HepG2 (cell line): ENCODE measurements around the gene ADARB1. TPM values are rescaled to one million over a fixed set of nuclear protein-coding genes. Genes with fewer than 3 reads are reported as not detected.

Experiments
- ATAC-seq: fragments of 200-7000 bp; cut with Tn5 transposase; 3 replicates; pipeline ENCODE4 v1.9.1; 2020; ENCODE audit warnings: mild to moderate bottlenecking, moderate library complexity
- BruUV-seq: library from RNA; stranded (reverse); fragments of 400-500 nt; replicated peaks from 2 replicates; lab custom pipeline; 2021; lab: Mats Ljungman, UMichigan
- CTCF ChIA-PET: fragments of 300-600 bp; formaldehyde crosslinking; extraction: SDS; loops from one replicate; lab custom pipeline; 2021; ENCODE audit warnings: low total read pairs, inconsistent platforms, low intra/inter-chr PET ratio; lab: Yijun Ruan, JAX
- POLR2A ChIA-PET: fragments of 350-600 bp; sonication (Branson Sonifier 250); formaldehyde crosslinking; loops from one replicate; lab custom pipeline; 2020; ENCODE audit warnings: antibody characterized with exemption, inconsistent platforms; lab: Yijun Ruan, JAX
- DNase-seq: peaks from one replicate; pipeline ENCODE4 v3.0.0-alpha.2; 2015; ENCODE audit warnings: low spot score
- FAIRE-seq: peaks from 3 replicates; lab custom pipeline; 2011; peaks lifted over from hg19 to GRCh38; lab: Jason Lieb, UNC
- H2AFZ ChIP-seq: one replicate; pipeline ENCODE4 v1.6.1; 2011; ENCODE audit warnings: low read length, inconsistent platforms
- H3K27ac ChIP-seq: fragments of 300-600 bp; 3 replicates; pipeline ENCODE4 v1.8.0; 2011; ENCODE audit warnings: mixed run types, mild to moderate bottlenecking, mixed read lengths, low read length, inconsistent platforms; ENCODE audit not compliant: insufficient read depth; ENCODE audit errors: extremely low read length
- H3K27me3 ChIP-seq, 2 experiments: fragments of 200-600 bp in 1 of 2; 2 replicates in 1 of 2; 3 replicates in 1 of 2; pipeline versions ENCODE4 v1.6.0 to v1.8.0; 2011; ENCODE audit warnings: low read length in 2 of 2, mild to moderate bottlenecking in 2 of 2, moderate library complexity in 2 of 2, inconsistent platforms in 1 of 2; ENCODE audit not compliant: insufficient read depth in 2 of 2, control insufficient read depth in 1 of 2
- H3K36me3 ChIP-seq, 2 experiments: fragments of 200-600 bp in 1 of 2; replicated peaks in 1 of 2; 2 replicates in 1 of 2; 3 replicates in 1 of 2; pipeline versions ENCODE4 v1.5.1 to v1.8.0; 2011; ENCODE audit warnings: low read length in 2 of 2, inconsistent platforms in 1 of 2; ENCODE audit not compliant: insufficient read depth in 2 of 2, control insufficient read depth in 1 of 2
- H3K4me1 ChIP-seq: 2 replicates; pipeline ENCODE4 v1.5.1; 2012; ENCODE audit warnings: low read length, inconsistent platforms; ENCODE audit not compliant: insufficient read depth
- H3K4me2 ChIP-seq: 2 replicates; pipeline ENCODE4 v1.6.0; 2011; ENCODE audit warnings: low read depth, low read length, inconsistent platforms
- H3K4me3 ChIP-seq, 3 experiments: fragments of 200-600 bp in 1 of 3; sonication (generic), shearing (Covaris generic) in 1 of 3; replicated peaks in 1 of 3; 2 replicates each; pipeline ENCODE4 v1.5.1; 2011 to 2016; ENCODE audit warnings: low read length in 3 of 3, inconsistent platforms in 2 of 3, low read depth in 2 of 3, mild to moderate bottlenecking in 2 of 3, control low read depth in 1 of 3, mixed read lengths in 1 of 3; ENCODE audit not compliant: insufficient read depth in 1 of 3
- H3K79me2 ChIP-seq: one replicate; pipeline ENCODE4 v1.6.1; 2011; ENCODE audit warnings: low read length, inconsistent platforms; ENCODE audit not compliant: insufficient read depth
- H3K9ac ChIP-seq: 2 replicates; pipeline ENCODE4 v1.6.0; 2011; ENCODE audit warnings: mild to moderate bottlenecking, low read depth, low read length, inconsistent platforms; ENCODE audit not compliant: insufficient read depth
- H3K9me3 ChIP-seq: 2 replicates; pipeline ENCODE4 v1.5.1; 2012; ENCODE audit warnings: mild to moderate bottlenecking, low read length
- H4K20me1 ChIP-seq: 2 replicates; pipeline ENCODE4 v1.6.0; 2011; ENCODE audit warnings: inconsistent platforms, mild to moderate bottlenecking, low read length, moderate library complexity; ENCODE audit not compliant: insufficient read depth
- CBX2 ChIP-seq, 2 experiments: fragments of 200-600 bp in 1 of 2; sonication (generic); formaldehyde crosslinking in 1 of 2; IDR thresholded peaks; 2 replicates each; pipeline versions ENCODE4 v1.7.0 to v1.8.1; 2018 to 2022; ENCODE audit warnings: low read depth in 2 of 2, low read length in 1 of 2, mild to moderate bottlenecking in 1 of 2, missing genetic modification reagents in 1 of 2
- CHD2 ChIP-seq: IDR thresholded peaks from 2 replicates; pipeline ENCODE4 v1.6.1; 2011; ENCODE audit warnings: low read depth, low read length, improper control_type of control experiment
- CHD4 ChIP-seq: fragments of 200-600 bp; sonication (generic); IDR thresholded peaks from 2 replicates; pipeline ENCODE4 v1.7.0; 2017; ENCODE audit warnings: mild to moderate bottlenecking, low read length, borderline replicate concordance
- FOXK2 ChIP-seq: fragments of 450-650 bp; IDR thresholded peaks from 2 replicates; pipeline ENCODE4 v1.6.1; 2016
- MIXL1 ChIP-seq: IDR thresholded peaks from 2 replicates; pipeline ENCODE4 v1.6.1; 2016
- PLRG1 ChIP-seq: fragments of 450-650 bp; conservative IDR thresholded peaks from 2 replicates; pipeline ENCODE4 v1.6.1; 2016
- SUZ12 ChIP-seq: fragments of 150-350 bp; IDR thresholded peaks from 2 replicates; pipeline ENCODE4 v1.6.1; 2014; ENCODE audit warnings: low read depth, low read length
- TGIF2 ChIP-seq: IDR thresholded peaks from 2 replicates; pipeline ENCODE4 v1.6.1; 2016; ENCODE audit warnings: control low read depth, missing compliant biosample characterization
- ZBTB1 ChIP-seq: sonication (generic); formaldehyde crosslinking; IDR thresholded peaks from 2 replicates; pipeline ENCODE4 v1.4.0; 2020; ENCODE audit warnings: missing genetic modification reagents, borderline replicate concordance
- ZC3H13 ChIP-seq: sonication (generic); formaldehyde crosslinking; IDR thresholded peaks from 2 replicates; pipeline ENCODE4 v1.8.1; 2023; ENCODE audit warnings: mild to moderate bottlenecking, missing genetic modification reagents, moderate library complexity
- ZNF446 ChIP-seq: sonication (generic); formaldehyde crosslinking; IDR thresholded peaks from 2 replicates; pipeline ENCODE4 v1.5.0; 2020; ENCODE audit warnings: mild to moderate bottlenecking, missing genetic modification reagents
- ZNF496 ChIP-seq: sonication (generic); formaldehyde crosslinking; IDR thresholded peaks from 2 replicates; pipeline ENCODE4 v1.8.1; 2023; ENCODE audit warnings: mild to moderate bottlenecking, moderate library complexity, missing genetic modification reagents; ENCODE audit not compliant: insufficient replicate concordance
- ZNF557 ChIP-seq: sonication (generic); formaldehyde crosslinking; IDR thresholded peaks from 2 replicates; pipeline ENCODE4 v1.4.0; 2020; ENCODE audit warnings: missing genetic modification reagents
- ZNF558 ChIP-seq: sonication (generic); formaldehyde crosslinking; IDR thresholded peaks from 2 replicates; pipeline ENCODE4 v1.9.0; 2022; ENCODE audit warnings: mild to moderate bottlenecking, missing genetic modification reagents, borderline replicate concordance
- WGBS: methylation state at CpG from one replicate; pipeline ENCODE4 v1.1.6; 2017; ENCODE audit warnings: low lambda C conversion rate; 5-methylcytosine and 5-hydroxymethylcytosine counted together
- in situ Hi-C: cut with HindIII; loops from 2 replicates; pipeline ENCODE4 v1.10.0; 2017; ENCODE audit warnings: low pct_unique_long_range_greater_than_20kb; ENCODE audit not compliant: extremely low pct_ligation_motif_present
- intact Hi-C: fragments of 100-400 bp; cut with micrococcal nuclease; formaldehyde crosslinking; loops from one replicate; pipeline ENCODE4 v1.10.0; 2022; ENCODE audit not compliant: unreplicated experiment
- polyA plus RNA-seq, 8 experiments: library from polyadenylated mRNA; depleted of rRNA in 3 of 8; stranded (reverse) in 7 of 8; unstranded in 1 of 8; fragments of >200 nt; fragmentation: Illumina TruSeq in 4 of 8; extraction: Trizol in 4 of 8; gene quantifications; 2 replicates each; pipeline versions ENCODE4 v1.2.1 to v1.2.3, GENCODE V29; 2011 to 2016; ENCODE audit warnings: low read depth in 4 of 8, missing spikeins in 1 of 8, mixed read lengths in 1 of 8; ENCODE audit not compliant: insufficient read depth in 1 of 8
- total RNA-seq, 5 experiments: library from RNA; depleted of rRNA; stranded (reverse); fragments of >200 nt; fragmentation: Illumina TruSeq; extraction: Trizol; gene quantifications; 2 replicates each; pipeline ENCODE4 v1.2.3, GENCODE V29; 2016; ENCODE audit warnings: low read depth in 1 of 5

ADARB1 gene
- total and polyA plus RNA-seq, 2 of the 13 experiments (the other 11 are each of a cell fraction or from before 2014, with no cell fraction given) = 6.6 to 10.0 TPM

- 66% methylated on average over 22 of the region's 22 CpGs for WGBS
- Histone ChIP-seq H3K4me2 (no peak overlapping the region), H3K4me3 (no peak overlapping the region), H4K20me1 (no peaks in the 10 kb centered on the region), H3K27me3 (peaks cover 7 to 55% of the 10 kb centered on the region in 2 experiments; a peak in 3 of 5 replicates), H3K79me2 (no peaks in the 10 kb centered on the region), H3K36me3 (no peaks in the 10 kb centered on the region), H3K9ac (no peak overlapping the region), H2AFZ (no peak overlapping the region), H3K4me1 (peaks cover 15% of the 10 kb centered on the region), H3K9me3 (no peaks in the 10 kb centered on the region), H3K27ac (no peak overlapping the region)
- ATAC-seq (no peak), DNase-seq (no peak), FAIRE-seq (no peak)
- BruUV-seq = no TSS peak
- intact Hi-C loops = no loop called here
- CTCF ChIA-PET = no interaction called here
- in situ Hi-C loops = no loop called here
- no peak for TF ChIP-seq MIXL1 (CRISPR knock-in tag)
- no peak for TF ChIP-seq PLRG1
- TF ChIP-seq ZC3H13 (CRISPR knock-in tag) = no peak
- no peak for TF ChIP-seq CHD2
- TF ChIP-seq ZNF496 (CRISPR knock-in tag) = no peak
- no peak for TF ChIP-seq CBX2 (IDR thresholded peaks at IDR 0.05; ENCODE audit: low read depth, low read length)
- no peak for TF ChIP-seq CBX2 (CRISPR knock-in tag; IDR thresholded peaks at IDR 0.05; ENCODE audit: low read depth)
- TF ChIP-seq CHD4 = no peak
- TF ChIP-seq ZNF557 (CRISPR knock-in tag) = no peak
- no peak for TF ChIP-seq TGIF2 (CRISPR knock-in tag)
- no peak for TF ChIP-seq SUZ12
- no peak for TF ChIP-seq ZNF446
- no peak for TF ChIP-seq ZBTB1 (CRISPR knock-in tag)
- no peak for TF ChIP-seq ZNF558 (CRISPR knock-in tag)
- TF ChIP-seq FOXK2 = no peak
- TF ChIP-seq, all 625 proteins: peak for 0
- POLR2A ChIA-PET = no interaction called here
These were observed 18.0 kb upstream of the ADARB1 start for GRCh38 chr21:45056296-45056904.
